CD4-positive, alpha-beta T cell treated with Interleukin-17A for 4 hours (primary cell): ENCODE data around the gene RGS6.

Experiments
- DNase-seq: peaks from one replicate; pipeline ENCODE4 v3.0.0-alpha.2; 2020; ENCODE audit warnings: mixed read lengths

Gene RGS6

GRCh38 chr14:72597252-72598233 is 665.3 kb downstream of the RGS6 start:
- DNase-seq, result no peak

- no peak for DNase-seq
These were observed 666.1 kb downstream of the RGS6 start for GRCh38 chr14:72598306-72598705.

GRCh38 chr14:72599579-72600470 is 667.6 kb downstream of the RGS6 start:
- no peak for DNase-seq

- no peak for DNase-seq
These were observed 668.5 kb downstream of the RGS6 start for GRCh38 chr14:72600551-72601330.

DNA sequence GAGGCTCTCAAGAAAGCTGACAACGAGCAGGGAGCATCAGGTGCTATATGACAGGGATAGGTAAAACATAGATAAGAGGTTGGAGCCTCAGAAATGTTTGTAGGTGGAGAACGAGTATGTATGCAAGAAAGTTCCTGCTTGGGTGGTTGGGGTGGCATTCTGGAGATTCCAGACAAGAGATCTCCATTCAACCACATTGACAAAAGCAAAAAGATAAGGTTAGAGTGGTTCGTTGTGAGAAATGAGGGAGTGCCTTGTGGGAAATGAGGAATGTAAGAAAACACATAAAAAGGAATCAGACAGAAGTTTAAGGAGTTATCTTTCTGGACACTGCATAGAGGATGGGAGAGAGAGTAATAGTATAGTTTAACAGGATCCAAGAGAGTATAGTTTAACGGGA is 671.4 kb downstream of the RGS6 start:
- no peak for DNase-seq

GRCh38 chr14:72604133-72604532 is 671.9 kb downstream of the RGS6 start:
- DNase-seq, result no peak

DNA sequence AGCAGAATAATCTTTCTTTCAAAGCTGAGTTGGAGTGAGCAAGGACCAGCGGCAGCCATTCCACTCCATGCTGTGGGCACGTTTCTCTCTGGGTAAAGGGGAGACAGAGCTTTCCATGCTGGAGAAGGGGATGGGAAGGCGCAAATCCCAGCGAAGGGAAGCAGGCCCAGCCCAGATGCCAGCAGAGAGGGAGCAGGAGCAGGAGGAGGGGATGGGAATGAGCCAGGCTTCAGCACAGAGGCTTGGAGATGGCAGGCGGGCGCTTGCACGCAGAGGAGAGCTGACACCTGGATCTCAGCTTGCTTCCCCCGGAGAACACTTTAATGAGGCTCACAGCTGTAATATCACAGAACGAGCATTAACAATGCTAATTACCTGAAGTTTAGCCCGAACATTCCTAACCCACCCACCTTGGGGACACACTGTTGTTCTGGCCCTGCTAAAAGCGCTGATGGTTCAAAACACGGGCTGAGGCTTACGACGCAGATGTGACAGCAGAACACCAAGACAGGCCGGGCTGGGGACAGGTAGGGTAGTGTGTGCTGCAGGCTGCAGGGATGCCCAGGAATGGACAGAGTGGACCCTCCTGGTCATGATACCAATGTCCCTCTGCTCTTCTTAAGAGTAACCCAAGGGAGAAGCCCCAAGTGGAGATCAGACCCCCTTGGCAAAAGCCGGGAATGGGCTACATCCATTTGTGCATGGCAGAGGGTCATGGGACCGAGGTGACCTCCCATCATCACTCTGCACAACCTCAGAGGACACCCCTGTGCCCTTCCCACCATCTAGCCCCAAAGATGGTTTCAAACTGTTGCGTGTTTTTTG is 673.1 kb downstream of the RGS6 start:
- no peak for DNase-seq

- no peak for DNase-seq
These were observed 673.6 kb downstream of the RGS6 start for GRCh38 chr14:72605921-72606220.

DNA sequence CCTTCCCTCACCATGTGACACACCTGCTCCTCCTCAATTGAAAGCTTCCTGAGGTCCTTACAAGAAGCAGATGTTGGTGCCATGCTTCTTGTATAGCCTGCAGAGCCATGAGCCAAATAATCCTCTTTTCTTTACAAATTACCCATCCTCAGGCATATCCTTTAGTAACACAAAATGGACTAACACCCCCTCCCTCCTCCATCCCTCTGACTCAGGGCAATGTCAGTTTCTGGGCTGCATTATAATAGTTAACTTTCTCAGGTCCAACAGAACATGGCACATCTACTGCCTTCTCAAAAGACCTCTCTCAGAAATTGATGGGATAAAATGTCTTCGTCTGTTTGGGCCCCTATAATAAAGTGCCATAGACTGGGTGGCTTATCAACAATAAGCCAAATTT is 674.6 kb downstream of the RGS6 start:
- DNase-seq, result no peak

- no peak for DNase-seq
These were observed 675.3 kb downstream of the RGS6 start for GRCh38 chr14:72607386-72608130.

DNA sequence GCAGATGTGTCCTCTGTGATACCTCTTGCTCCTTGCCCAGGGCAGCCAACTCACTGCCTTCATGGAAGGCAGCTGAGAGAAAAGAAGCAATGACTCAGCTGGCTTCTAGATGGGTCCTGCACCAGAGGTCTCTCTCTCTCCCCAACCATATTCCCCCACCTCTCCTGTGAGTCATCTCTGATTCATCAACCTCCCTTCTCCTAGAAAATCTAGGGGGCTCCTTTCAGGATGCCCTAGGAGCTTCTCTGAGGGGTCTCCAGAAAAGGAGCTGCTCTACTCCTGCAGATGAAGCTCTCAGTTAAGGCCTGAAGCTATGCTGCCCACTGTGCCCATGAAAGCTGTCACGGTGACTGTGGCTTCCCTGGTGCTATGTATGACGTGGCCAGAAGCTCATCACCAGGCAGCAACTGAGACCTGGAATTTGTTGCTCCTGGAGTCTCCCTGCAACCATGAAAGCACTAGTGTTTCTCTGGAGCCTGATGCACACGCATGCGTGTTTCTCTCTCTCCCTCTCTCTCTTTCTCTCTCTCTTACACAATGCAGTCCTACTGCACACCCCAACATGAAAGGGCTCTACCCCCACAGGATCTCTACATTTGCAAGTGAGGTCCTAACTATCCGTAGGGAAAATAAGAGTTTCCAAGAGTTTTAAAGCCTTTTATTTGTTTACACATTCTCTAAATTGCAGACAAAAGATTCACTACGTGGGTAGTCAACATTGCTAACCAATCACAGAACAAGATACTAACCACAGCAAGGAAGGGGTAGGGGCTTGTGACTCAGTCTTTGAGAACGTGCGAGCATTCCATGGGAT is 676.4 kb downstream of the RGS6 start:
- no peak for DNase-seq

GRCh38 chr14:72609205-72609916 is 677.1 kb downstream of the RGS6 start:
- DNase-seq, result no peak

DNA sequence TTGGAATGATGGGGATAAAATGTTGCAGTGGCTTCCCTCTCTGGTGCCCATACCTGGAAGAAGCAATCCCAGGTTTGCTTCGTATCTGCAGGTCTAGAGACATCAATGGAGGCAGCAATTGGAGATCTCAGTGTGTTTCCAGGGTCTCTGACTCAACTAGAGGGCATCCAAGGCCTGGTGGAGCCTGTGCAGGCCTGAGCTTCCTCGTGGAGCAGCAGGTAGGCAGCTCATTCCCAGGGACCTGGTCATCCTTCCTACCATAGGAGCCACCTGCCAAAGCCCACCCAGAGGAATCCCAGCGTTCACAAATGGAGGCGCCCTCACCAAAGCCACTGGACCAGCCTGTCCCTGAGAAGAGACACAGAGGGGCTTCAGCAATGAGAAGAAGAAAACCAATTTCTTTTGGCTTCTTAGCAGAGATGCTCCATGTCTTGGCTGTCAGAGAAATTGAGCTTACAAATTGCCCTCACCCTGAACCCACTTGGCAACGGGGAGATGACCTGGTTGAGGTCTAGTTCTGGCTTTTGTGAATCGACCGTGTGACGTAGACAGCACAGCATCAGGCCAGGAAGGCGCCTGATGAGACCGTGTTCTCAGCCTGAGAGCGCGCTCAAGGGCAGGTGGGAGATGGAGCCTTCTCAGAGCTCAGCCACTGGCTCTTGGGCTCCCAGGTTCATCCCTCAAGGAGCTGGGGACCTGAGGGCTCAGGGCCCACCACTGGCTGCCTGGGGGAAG is 678.0 kb downstream of the RGS6 start:
- DNase-seq, result no peak

DNA sequence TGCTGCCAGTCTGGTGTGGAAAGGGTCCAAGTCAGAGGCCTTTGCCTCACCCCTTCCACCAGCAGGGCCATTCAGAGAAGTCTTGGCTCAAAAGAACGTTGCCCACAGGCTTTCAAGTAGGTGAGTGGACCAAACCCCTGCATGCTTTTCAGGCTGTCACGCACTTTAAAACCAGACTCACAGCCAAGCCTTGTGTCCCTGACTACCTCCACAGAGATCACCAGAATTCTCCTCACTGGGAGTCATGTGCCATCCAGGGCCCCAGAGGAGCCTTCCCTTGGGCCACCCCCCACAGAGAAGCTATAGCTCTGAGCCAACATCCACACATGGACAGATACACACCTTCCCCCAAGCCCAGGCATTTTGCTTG is 678.6 kb downstream of the RGS6 start:
- no peak for DNase-seq

DNA sequence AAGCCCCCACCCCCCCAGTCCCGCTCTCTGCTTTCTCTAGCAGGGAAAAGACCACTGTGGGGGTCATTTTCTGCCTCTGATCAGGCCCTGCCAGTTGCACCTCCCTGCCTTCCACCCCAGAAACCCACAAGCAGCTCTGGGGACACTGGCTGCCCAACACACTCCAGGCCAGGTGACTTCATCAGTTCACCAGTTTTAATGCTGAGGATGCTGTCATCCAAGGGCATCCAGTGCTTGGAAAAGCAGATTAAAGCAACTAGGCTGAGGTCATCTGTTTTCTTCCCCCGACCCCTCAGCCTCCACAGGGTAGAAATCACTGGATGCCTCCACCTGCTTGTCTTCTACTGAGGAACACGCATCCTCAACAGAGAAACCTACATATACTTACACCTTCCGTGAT is 679.3 kb downstream of the RGS6 start:
- DNase-seq, result no peak

DNA sequence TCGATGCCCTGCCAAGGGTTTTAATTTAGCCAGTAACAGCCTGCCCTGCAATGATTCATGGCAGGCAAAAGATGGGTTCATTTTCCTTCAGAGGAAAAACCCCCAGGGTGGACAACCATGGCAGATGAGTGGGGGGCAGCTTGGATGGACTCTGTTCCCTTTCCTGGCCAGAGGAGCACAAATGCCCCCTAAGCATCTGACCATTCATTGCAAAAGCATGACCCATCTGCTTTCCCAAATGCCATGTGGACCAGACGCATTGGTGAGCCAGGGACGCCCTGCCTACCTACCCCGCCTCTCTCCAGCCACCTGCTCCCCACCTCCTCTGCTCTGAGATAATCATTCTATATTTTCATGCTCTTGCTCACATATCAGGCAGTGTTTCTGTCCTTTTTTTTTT is 679.8 kb downstream of the RGS6 start:
- DNase-seq, result no peak

DNA sequence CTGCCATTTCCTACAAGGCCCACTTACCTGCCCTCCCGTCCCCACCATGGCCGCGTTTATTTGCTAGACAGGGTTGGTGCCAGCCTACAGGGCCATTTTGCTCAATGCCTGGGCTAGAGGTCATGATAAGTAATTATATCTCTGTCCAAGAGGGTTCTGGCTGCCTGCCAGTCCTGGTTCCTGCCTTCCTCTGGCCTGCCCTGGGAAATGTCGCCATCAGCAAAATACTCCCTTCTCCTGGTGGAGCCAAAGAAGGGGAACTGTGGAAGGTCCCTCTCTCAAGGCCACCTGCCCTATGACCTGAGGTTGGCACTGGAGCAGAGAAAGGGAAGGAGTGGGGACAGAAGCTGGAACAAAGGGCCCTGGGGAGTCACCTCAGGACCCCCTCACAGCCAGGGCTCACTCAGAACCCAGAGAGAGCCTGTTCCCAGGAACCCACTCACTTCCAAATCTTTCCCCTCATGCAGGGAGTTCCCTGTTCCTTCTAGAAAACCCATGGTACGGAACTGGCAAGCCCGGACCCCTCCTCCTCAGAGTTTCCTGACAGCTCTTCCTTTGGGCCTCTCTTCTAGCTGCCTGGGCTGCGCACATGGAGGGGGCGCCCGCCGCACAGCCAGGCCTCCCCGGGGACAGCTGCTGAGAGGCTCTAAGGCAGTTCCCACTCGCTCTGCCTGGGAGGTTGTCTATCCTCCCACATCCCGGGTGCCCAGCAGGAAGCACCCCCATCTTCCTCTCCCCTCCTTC is 681.2 kb downstream of the RGS6 start:
- DNase-seq, result no peak

GRCh38 chr14:72613975-72614319 is 681.7 kb downstream of the RGS6 start:
- no peak for DNase-seq

- DNase-seq, result no peak
These were observed 682.1 kb downstream of the RGS6 start for GRCh38 chr14:72614365-72614764.
